Measurements from ENCODE around the gene FARSA. TPM values are rescaled to one million over a fixed set of nuclear protein-coding genes. Genes with fewer than 3 reads are reported as not detected.

Gene FARSA
- total and polyA plus RNA-seq, 3 donors from 2014 or later: 53.8 to 65.3 (median 55.1) TPM

- no peak for TF ChIP-seq POLR2A (IDR thresholded peaks at IDR 0.05)
- TF ChIP-seq CTCF (IDR thresholded peaks at IDR 0.05): no peak
- Histone ChIP-seq H3K27ac (peak overlapping the region in 1 of 2 donors; percentile 58), H3K4me3 (peak overlapping the region; percentile 84 to 98), H3K36me3 (ENCODE audit: low read depth, missing control alignments) (no peaks in the 10 kb centered on the region), H3K4me1 (peaks cover 27% of the 10 kb centered on the region), H3K27me3 (no peaks in the 10 kb centered on the region), H3K9me3 (no peaks in the 10 kb centered on the region)
- peak; percentile 46 for DNase-seq
- WGBS, 2 donors: 17 to 21% methylated on average over 23 of the region's 23 CpGs
- intact Hi-C loops (cut with DNase I; ENCODE audit: low total_unique reads): no loop called here
Observed at GRCh38 chr19:12937093-12937926, 3.8 kb upstream of the FARSA start.

GRCh38 chr19:12936582-12936981 lies 3.1 kb upstream of the FARSA start:
- intact Hi-C loops (cut with DNase I; ENCODE audit: low total_unique reads): no loop called here
- H3K4me1 ChIP-seq: peaks cover 29% of the 10 kb centered on the region

GRCh38 chr19:12935071-12935470 lies 1.6 kb upstream of the FARSA start:
- H3K27ac ChIP-seq: no peak overlapping the region
- no peaks in the 10 kb centered on the region for H3K9me3 ChIP-seq
- no peaks in the 10 kb centered on the region for H3K36me3 ChIP-seq (ENCODE audit: low read depth, missing control alignments)
- H3K4me3 ChIP-seq: no peak overlapping the region
- H3K27me3 ChIP-seq: no peaks in the 10 kb centered on the region
- WGBS, 2 donors: 88 to 93% methylated on average over 10 of the region's 10 CpGs
- TF ChIP-seq POLR2A (IDR thresholded peaks at IDR 0.05): no peak
- TF ChIP-seq CTCF (IDR thresholded peaks at IDR 0.05): no peak
- H3K4me1 ChIP-seq: peaks cover 25% of the 10 kb centered on the region
- no peak for DNase-seq
- intact Hi-C loops (cut with DNase I; ENCODE audit: low total_unique reads): no loop called here

More at GRCh38 chr19:12936582-12936981, 3.1 kb upstream of the FARSA start:
- Histone ChIP-seq H3K27me3 (no peaks in the 10 kb centered on the region), H3K4me3 (no peak overlapping the region), H3K9me3 (no peaks in the 10 kb centered on the region), H3K27ac (no peak overlapping the region), H3K36me3 (ENCODE audit: low read depth, missing control alignments) (no peaks in the 10 kb centered on the region)
- TF ChIP-seq CTCF (IDR thresholded peaks at IDR 0.05) (no peak), POLR2A (IDR thresholded peaks at IDR 0.05) (no peak)
- DNase-seq: no peak
- 75 to 81% methylated on average over 7 of the region's 7 CpGs for WGBS, 2 donors

- DNase-seq: no peak
- intact Hi-C loops (cut with DNase I; ENCODE audit: low total_unique reads): no loop called here
- WGBS, 2 donors: 23 to 29% methylated on average over 12 to 16 of the region's 16 CpGs
Observed at GRCh38 chr19:12932392-12933286, 872 bp downstream of the FARSA start.

More at GRCh38 chr19:12932392-12933286, 872 bp downstream of the FARSA start:
- Histone ChIP-seq H3K27me3 (no peaks in the 10 kb centered on the region), H3K4me3 (peak overlapping the region; percentile 96), H3K4me1 (peaks cover 13% of the 10 kb centered on the region), H3K9me3 (no peaks in the 10 kb centered on the region), H3K36me3 (ENCODE audit: low read depth, missing control alignments) (no peaks in the 10 kb centered on the region), H3K27ac (peak overlapping the region; percentile 83 to 86)
- TF ChIP-seq POLR2A (IDR thresholded peaks at IDR 0.05) (no peak), CTCF (IDR thresholded peaks at IDR 0.05) (no peak)
